GM21360 (cell line): ENCODE measurements around the gene RELN.

ENCODE experiments used
- ATAC-seq: cut with Tn5 transposase; IDR thresholded peaks from one replicate; pipeline ENCODE4 v1.9.1; 2021; ENCODE audit warnings: mild to moderate bottlenecking, moderate library complexity; ENCODE audit not compliant: unreplicated experiment

The RELN gene

GRCh38 chr7:103651593-103652377 lies 337.7 kb downstream of the RELN start:
- ATAC-seq: no peak

- ATAC-seq: no peak
Measured at GRCh38 chr7:103649052-103649451, 340.4 kb downstream of the RELN start.

GRCh38 chr7:103648135-103648534 lies 341.3 kb downstream of the RELN start:
- no peak for ATAC-seq

GRCh38 chr7:103644319-103644718 lies 345.1 kb downstream of the RELN start:
- ATAC-seq: no peak

- ATAC-seq: no peak
Measured at GRCh38 chr7:103640031-103640779, 349.3 kb downstream of the RELN start.

GRCh38 chr7:103637726-103638125 lies 351.7 kb downstream of the RELN start:
- ATAC-seq: no peak

- no peak for ATAC-seq
Measured at GRCh38 chr7:103637094-103637493, 352.4 kb downstream of the RELN start.

GRCh38 chr7:103636153-103636552 lies 353.3 kb downstream of the RELN start:
- no peak for ATAC-seq

GRCh38 chr7:103632972-103633371 lies 356.5 kb downstream of the RELN start:
- no peak for ATAC-seq

- ATAC-seq: no peak
Measured at GRCh38 chr7:103632005-103632639, 357.3 kb downstream of the RELN start.

- ATAC-seq: no peak
Measured at GRCh38 chr7:103630318-103630717, 359.1 kb downstream of the RELN start.

GRCh38 chr7:103628742-103629141 lies 360.7 kb downstream of the RELN start:
- no peak for ATAC-seq

GRCh38 chr7:103626776-103627175 lies 362.7 kb downstream of the RELN start:
- no peak for ATAC-seq

- ATAC-seq: no peak
Measured at GRCh38 chr7:103622274-103622673, 367.2 kb downstream of the RELN start.

GRCh38 chr7:103613655-103614642 lies 375.5 kb downstream of the RELN start:
- no peak for ATAC-seq

GRCh38 chr7:103609778-103610177 lies 379.7 kb downstream of the RELN start:
- ATAC-seq: no peak

GRCh38 chr7:103605640-103606039 lies 383.8 kb downstream of the RELN start:
- ATAC-seq: no peak

GRCh38 chr7:103598326-103598905 lies 391.0 kb downstream of the RELN start:
- ATAC-seq: no peak

GRCh38 chr7:103597606-103598005 lies 391.9 kb downstream of the RELN start:
- ATAC-seq: no peak

GRCh38 chr7:103594186-103594585 lies 395.3 kb downstream of the RELN start:
- ATAC-seq: no peak
